HCT116 (cell line): ENCODE results near the gene KCNAB2. TPM values are rescaled to one million over a fixed set of nuclear protein-coding genes. Genes with fewer than 3 reads are reported as not detected.

Experiments
- ATAC-seq: fragments of 200-7000 bp; cut with Tn5 transposase; 2 replicates; pipeline ENCODE4 v1.9.1; 2020; ENCODE audit warnings: mild to moderate bottlenecking, moderate library complexity
- BruUV-seq: library from RNA; stranded (reverse); fragments of 400-500 nt; replicated peaks from 2 replicates; lab custom pipeline; 2021; lab: Mats Ljungman, UMichigan
- CTCF ChIA-PET: fragments of 300-600 bp; sonication (Branson Sonifier 250); formaldehyde crosslinking; loops from one replicate; lab custom pipeline; 2021; ENCODE audit warnings: antibody characterized with exemption; lab: Charles Lee
- POLR2A ChIA-PET: fragments of 300-600, 350-600 bp; sonication (Branson Sonifier 250); formaldehyde crosslinking; loops from one replicate; lab custom pipeline; 2021; ENCODE audit warnings: antibody characterized with exemption; lab: Charles Lee
- RAD21 ChIA-PET, 2 experiments: fragments of 300-600 bp; sonication (Branson Sonifier 250); formaldehyde crosslinking; loops; one replicate each; lab custom pipeline; 2023; ENCODE audit warnings: low total read pairs in 2 of 2; ENCODE audit not compliant: uncharacterized antibody in 2 of 2, unreplicated experiment in 2 of 2, low non-redundant PET in 1 of 2; lab: Charles Lee
- DNase-seq: peaks from one replicate; pipeline ENCODE4 v3.0.0-alpha.2; 2010; ENCODE audit warnings: low read depth, low spot score
- H2AFZ ChIP-seq: fragments of 200-600 bp; shearing (Covaris generic), sonication (generic); 2 replicates; pipeline ENCODE4 v1.6.1; 2017; ENCODE audit warnings: low read depth, mixed run types, mixed read lengths, antibody characterized with exemption, low read length; ENCODE audit not compliant: poor library complexity, severe bottlenecking
- H3K27ac ChIP-seq: 2 replicates; pipeline ENCODE4 v1.5.1; 2012; ENCODE audit warnings: low read depth, low read length
- H3K27me3 ChIP-seq: fragments of 200-600 bp; sonication (generic); 2 replicates; pipeline ENCODE4 v1.6.1; 2016; ENCODE audit warnings: mixed run types, low read length, mixed read lengths; ENCODE audit not compliant: insufficient read depth
- H3K36me3 ChIP-seq, 2 experiments: fragments of 200-500 bp in 1 of 2; fragments of 200-600 bp in 1 of 2; sonication (Bioruptor generic) in 1 of 2; sonication (generic) in 1 of 2; 2 replicates each; pipeline versions ENCODE4 v1.5.1 to v1.6.1; 2014 to 2016; ENCODE audit warnings: low read length in 2 of 2, inconsistent platforms in 1 of 2, mixed read lengths in 1 of 2, mixed run types in 1 of 2; ENCODE audit not compliant: insufficient read depth in 2 of 2, control insufficient read depth in 1 of 2
- H3K4me1 ChIP-seq, 2 experiments: fragments of 200-600 bp in 1 of 2; sonication (generic) in 1 of 2; 2 replicates each; pipeline versions ENCODE4 v1.5.1 to v1.6.1; 2012 to 2017; ENCODE audit warnings: low read length in 2 of 2, inconsistent platforms in 1 of 2, mild to moderate bottlenecking in 1 of 2, mixed read lengths in 1 of 2, mixed run types in 1 of 2, moderate library complexity in 1 of 2; ENCODE audit not compliant: insufficient read depth in 2 of 2, control insufficient read depth in 1 of 2
- H3K4me2 ChIP-seq: fragments of 200-600 bp; sonication (generic); 2 replicates; pipeline ENCODE4 v1.6.1; 2017; ENCODE audit warnings: mixed run types, low read length, mixed read lengths
- H3K4me3 ChIP-seq, 2 experiments: fragments of 200-600 bp in 1 of 2; sonication (generic) in 1 of 2; replicated peaks in 1 of 2; 2 replicates each; pipeline ENCODE4 v1.5.1; 2011 to 2016; ENCODE audit warnings: low read length in 2 of 2, control low read depth in 1 of 2, low read depth in 1 of 2, mild to moderate bottlenecking in 1 of 2, mixed read lengths in 1 of 2, mixed run types in 1 of 2
- H3K79me2 ChIP-seq: fragments of 200-600 bp; sonication (generic); 2 replicates; pipeline ENCODE4 v1.6.1; 2017; ENCODE audit warnings: mild to moderate bottlenecking, mixed run types, low read length, moderate library complexity, mixed read lengths; ENCODE audit not compliant: insufficient read depth
- H3K9ac ChIP-seq: fragments of 200-600 bp; sonication (generic); 2 replicates; pipeline ENCODE4 v1.6.1; 2016; ENCODE audit warnings: low read length, mixed read lengths
- H3K9me2 ChIP-seq: fragments of 200-600 bp; sonication (generic), shearing (Covaris generic); 2 replicates; pipeline ENCODE4 v1.6.1; 2017; ENCODE audit warnings: mixed run types, mild to moderate bottlenecking, moderate library complexity; ENCODE audit not compliant: insufficient read depth
- H3K9me3 ChIP-seq, 2 experiments: fragments of 200-500 bp in 1 of 2; fragments of 200-600 bp in 1 of 2; sonication (Bioruptor generic) in 1 of 2; sonication (generic) in 1 of 2; 2 replicates each; pipeline ENCODE4 v1.6.1; 2014 to 2017; ENCODE audit warnings: low read length in 2 of 2, mixed read lengths in 2 of 2, inconsistent platforms in 1 of 2, low read depth in 1 of 2, mild to moderate bottlenecking in 1 of 2, mixed run types in 1 of 2, moderate library complexity in 1 of 2; ENCODE audit not compliant: control insufficient read depth in 1 of 2, insufficient read depth in 1 of 2
- H4K20me1 ChIP-seq: fragments of 200-600 bp; sonication (generic), shearing (Covaris generic); 2 replicates; pipeline ENCODE4 v1.6.1; 2017; ENCODE audit warnings: mixed run types, mild to moderate bottlenecking, moderate library complexity; ENCODE audit not compliant: insufficient read depth
- CEBPB ChIP-seq: IDR thresholded peaks from 2 replicates; pipeline ENCODE4 v1.6.1; 2012; ENCODE audit warnings: low read depth
- ELF1 ChIP-seq: IDR thresholded peaks from 2 replicates; pipeline ENCODE4 v1.6.1; 2012; ENCODE audit warnings: low read depth, borderline replicate concordance
- EZH2 ChIP-seq: fragments of 200-600 bp; sonication (generic); IDR thresholded peaks from 2 replicates; pipeline ENCODE4 v1.6.1; 2017; ENCODE audit warnings: antibody characterized with exemption, mixed run types
- POLR2AphosphoS5 ChIP-seq: IDR thresholded peaks from 2 replicates; pipeline ENCODE4 v1.6.1; 2011; ENCODE audit warnings: mild to moderate bottlenecking, low read depth, low read length, moderate library complexity
- RAD21 ChIP-seq: IDR thresholded peaks from 2 replicates; pipeline ENCODE4 v1.6.1; 2012; ENCODE audit warnings: low read depth, mild to moderate bottlenecking
- SIN3A ChIP-seq: IDR thresholded peaks from 2 replicates; pipeline ENCODE4 v1.6.1; 2012; ENCODE audit warnings: low read depth
- YY1 ChIP-seq: IDR thresholded peaks from 2 replicates; pipeline ENCODE4 v1.6.1; 2011; ENCODE audit warnings: low read length, low read depth, moderate library complexity, mild to moderate bottlenecking; ENCODE audit not compliant: insufficient replicate concordance; ENCODE audit errors: extremely low read depth
- ZFX ChIP-seq: fragments of 450-650 bp; IDR thresholded peaks from 2 replicates; pipeline ENCODE4 v1.6.1; 2017
- ZNF274 ChIP-seq: fragments of 200-500 bp; sonication (Bioruptor generic); IDR thresholded peaks from 2 replicates; pipeline ENCODE4 v1.6.1; 2014; ENCODE audit warnings: mild to moderate bottlenecking, low read depth, low read length, inconsistent platforms
- intact Hi-C: fragments of 100-400 bp; cut with micrococcal nuclease; formaldehyde crosslinking; loops from 2 replicates; pipeline ENCODE4 v1.10.0; 2022
- total RNA-seq: library from RNA; stranded (reverse); gene quantifications from one replicate; pipeline ENCODE4 v1.2.1, GENCODE V29; 2021; ENCODE audit not compliant: unreplicated experiment
- TF ChIP-seq, protein P1 (sequence below): IDR thresholded peaks from 2 replicates; pipeline ENCODE4 v1.6.1; 2012
- TF ChIP-seq, protein P2 (sequence below): IDR thresholded peaks from 2 replicates; pipeline ENCODE4 v1.6.1; 2011; ENCODE audit warnings: mild to moderate bottlenecking, low read length, moderate library complexity; ENCODE audit not compliant: insufficient replicate concordance; ENCODE audit errors: extremely low read depth

KCNAB2 gene
- total RNA-seq, 1 experiment from 2014 or later: 18.1 TPM

DNA sequence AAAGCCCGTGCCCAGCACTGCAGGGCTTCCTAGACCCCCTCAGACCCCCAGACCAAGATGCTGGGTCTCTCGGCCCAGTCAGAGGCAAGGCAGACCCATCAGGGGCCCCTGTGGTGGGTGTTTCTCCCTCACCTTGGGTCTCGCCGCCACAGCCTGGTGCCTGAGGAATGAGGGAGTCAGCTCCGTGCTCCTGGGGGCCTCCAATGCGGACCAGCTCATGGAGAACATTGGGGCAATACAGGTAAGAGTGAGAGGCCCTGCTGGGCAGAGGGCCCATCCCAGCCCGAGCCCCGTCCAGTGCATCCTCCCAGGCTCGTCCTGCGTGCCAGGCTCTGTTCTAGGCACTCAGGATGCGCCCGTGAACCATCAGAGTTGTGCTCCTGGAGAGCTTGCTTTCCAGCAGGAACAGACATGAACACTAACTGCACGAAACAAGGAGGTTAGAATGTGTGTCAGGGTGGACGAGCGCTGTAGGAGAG is 51.5 kb downstream of the KCNAB2 start:
- ChIA-PET RAD21 (no interaction called here), CTCF (no interaction called here), POLR2A (no interaction called here)
- no peak for TF ChIP-seq ZFX
- H2AFZ ChIP-seq: no peak overlapping the region
- H3K4me1 ChIP-seq: no peaks in the 10 kb centered on the region; a peak in 2 of 4 replicates
- H3K4me2 ChIP-seq: no peak overlapping the region
- H3K79me2 ChIP-seq: no peaks in the 10 kb centered on the region
- intact Hi-C loops: no loop called here
- H3K27ac ChIP-seq: no peak overlapping the region
- no peaks in the 10 kb centered on the region for H3K9me3 ChIP-seq
- H3K36me3 ChIP-seq: no peaks in the 10 kb centered on the region
- H3K9ac ChIP-seq: no peak overlapping the region
- DNase-seq (no peak), ATAC-seq (no peak)
- BruUV-seq: no TSS peak
- no peaks in the 10 kb centered on the region for H3K27me3 ChIP-seq
- H4K20me1 ChIP-seq: no peaks in the 10 kb centered on the region
- no peaks in the 10 kb centered on the region for H3K9me2 ChIP-seq
- no peak overlapping the region for H3K4me3 ChIP-seq

DNA sequence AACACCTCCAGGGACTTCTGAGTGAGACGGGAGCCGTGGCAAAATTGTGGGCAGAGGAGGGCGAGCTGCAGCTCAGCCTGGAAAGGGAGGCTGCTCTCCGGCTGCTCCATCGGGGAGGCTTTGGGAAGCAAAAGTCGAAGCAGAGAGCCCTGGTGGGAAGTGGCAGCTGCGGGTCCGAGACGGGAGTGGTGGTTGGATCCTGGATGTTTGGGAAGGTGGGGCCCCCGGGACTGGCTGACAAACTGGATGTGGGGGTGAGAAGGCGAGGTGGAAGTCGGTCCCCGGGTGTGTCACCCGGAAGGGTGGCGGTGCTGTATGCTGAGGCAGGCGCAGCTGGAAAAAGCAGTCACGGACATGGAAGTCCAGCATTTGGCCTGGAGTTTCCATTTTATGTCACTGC is 52.1 kb downstream of the KCNAB2 start:
- H3K27me3 ChIP-seq: no peaks in the 10 kb centered on the region
- TF ChIP-seq ZNF274 (no peak), EZH2 (no peak), ELF1 (no peak), YY1 (no peak), RAD21 (no peak), CEBPB (no peak), ZFX (no peak), POLR2AphosphoS5 (no peak), SIN3A (no peak)
- TF ChIP-seq, protein P1, sequence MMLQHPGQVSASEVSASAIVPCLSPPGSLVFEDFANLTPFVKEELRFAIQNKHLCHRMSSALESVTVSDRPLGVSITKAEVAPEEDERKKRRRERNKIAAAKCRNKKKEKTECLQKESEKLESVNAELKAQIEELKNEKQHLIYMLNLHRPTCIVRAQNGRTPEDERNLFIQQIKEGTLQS: no peak
- TF ChIP-seq, protein P2, sequence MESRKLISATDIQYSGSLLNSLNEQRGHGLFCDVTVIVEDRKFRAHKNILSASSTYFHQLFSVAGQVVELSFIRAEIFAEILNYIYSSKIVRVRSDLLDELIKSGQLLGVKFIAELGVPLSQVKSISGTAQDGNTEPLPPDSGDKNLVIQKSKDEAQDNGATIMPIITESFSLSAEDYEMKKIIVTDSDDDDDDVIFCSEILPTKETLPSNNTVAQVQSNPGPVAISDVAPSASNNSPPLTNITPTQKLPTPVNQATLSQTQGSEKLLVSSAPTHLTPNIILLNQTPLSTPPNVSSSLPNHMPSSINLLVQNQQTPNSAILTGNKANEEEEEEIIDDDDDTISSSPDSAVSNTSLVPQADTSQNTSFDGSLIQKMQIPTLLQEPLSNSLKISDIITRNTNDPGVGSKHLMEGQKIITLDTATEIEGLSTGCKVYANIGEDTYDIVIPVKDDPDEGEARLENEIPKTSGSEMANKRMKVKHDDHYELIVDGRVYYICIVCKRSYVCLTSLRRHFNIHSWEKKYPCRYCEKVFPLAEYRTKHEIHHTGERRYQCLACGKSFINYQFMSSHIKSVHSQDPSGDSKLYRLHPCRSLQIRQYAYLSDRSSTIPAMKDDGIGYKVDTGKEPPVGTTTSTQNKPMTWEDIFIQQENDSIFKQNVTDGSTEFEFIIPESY: no peak
- POLR2A ChIA-PET: no interaction called here
- H3K4me1 ChIP-seq: no peaks in the 10 kb centered on the region; a peak in 2 of 4 replicates
- no peaks in the 10 kb centered on the region for H3K36me3 ChIP-seq
- RAD21 ChIA-PET: no interaction called here
- no peak for ATAC-seq
- no TSS peak for BruUV-seq
- H3K9ac ChIP-seq: no peak overlapping the region
- no peak overlapping the region for H3K4me2 ChIP-seq
- no peak overlapping the region for H3K27ac ChIP-seq
- no peaks in the 10 kb centered on the region for H4K20me1 ChIP-seq
- CTCF ChIA-PET: no interaction called here
- no peaks in the 10 kb centered on the region for H3K9me3 ChIP-seq
- no peaks in the 10 kb centered on the region for H3K9me2 ChIP-seq
- no peak overlapping the region for H2AFZ ChIP-seq
- DNase-seq: no peak
- H3K79me2 ChIP-seq: no peaks in the 10 kb centered on the region
- intact Hi-C loops: no loop called here
- H3K4me3 ChIP-seq: no peak overlapping the region
